ENCODE data around the gene PERCC1.
"Not testable (repeated sequence)": the region's sequence is repeated elsewhere in the genome, so short reads cannot be mapped to it uniquely, and the experiment has no call there.

PERCC1 gene

DNA sequence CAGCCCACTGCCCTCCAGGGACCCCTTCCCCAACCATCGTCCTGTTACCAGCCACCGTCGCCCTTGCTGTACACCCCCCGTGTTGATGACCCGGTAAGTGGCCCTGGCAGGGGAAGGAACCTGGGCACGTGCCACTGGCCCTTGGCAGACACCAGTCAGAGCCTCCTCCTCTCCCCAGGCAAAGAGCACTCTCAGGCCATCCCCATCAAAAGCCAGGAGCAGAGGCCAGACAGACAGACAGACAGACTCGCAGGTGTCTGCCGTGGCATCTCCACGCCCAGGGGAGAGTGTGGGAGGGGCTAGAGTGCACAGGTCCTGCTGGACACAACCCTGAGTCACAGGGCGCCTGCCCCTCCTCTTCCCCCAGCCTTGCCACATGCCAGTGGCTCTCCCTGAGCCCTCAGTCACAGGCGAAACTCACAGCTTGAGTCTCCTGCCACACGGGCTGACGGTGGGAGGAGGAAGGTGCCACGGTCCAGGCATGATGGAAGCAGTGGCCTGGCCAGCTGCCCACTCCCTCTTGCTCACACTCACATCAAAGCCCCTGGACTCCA, 36.2 kb downstream of the PERCC1 start:
- DNase-seq (ENCODE audit: low spot score) (peak; percentile 31), FAIRE-seq (no peak)

DNA sequence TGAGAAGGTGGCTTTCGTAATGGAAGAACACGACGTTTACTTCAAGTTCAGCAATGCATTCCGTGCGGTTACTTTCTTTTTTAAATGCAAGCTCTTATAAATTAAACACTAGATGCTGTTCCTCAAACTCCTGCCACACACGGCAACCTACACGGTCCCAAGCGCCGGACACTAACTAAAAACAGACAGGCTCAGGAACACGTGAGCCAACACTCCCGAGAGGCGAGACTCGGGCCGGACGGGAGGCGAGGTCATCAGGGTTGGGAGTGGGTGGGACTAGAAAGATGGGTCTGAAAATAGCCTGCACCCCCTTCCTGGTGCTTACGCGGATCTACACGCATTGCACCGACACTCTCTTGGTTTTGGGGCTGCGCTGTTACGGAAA, 37.5 kb downstream of the PERCC1 start:
- FAIRE-seq, result no peak

GRCh38 chr16:1469141-1469540, 38.3 kb downstream of the PERCC1 start:
- not testable (repeated sequence) for FAIRE-seq; DNase-seq (ENCODE audit: low spot score)

More for the DNA sequence above, 37.5 kb downstream of the PERCC1 start:
- DNase-seq (ENCODE audit: low spot score), result no peak

DNA sequence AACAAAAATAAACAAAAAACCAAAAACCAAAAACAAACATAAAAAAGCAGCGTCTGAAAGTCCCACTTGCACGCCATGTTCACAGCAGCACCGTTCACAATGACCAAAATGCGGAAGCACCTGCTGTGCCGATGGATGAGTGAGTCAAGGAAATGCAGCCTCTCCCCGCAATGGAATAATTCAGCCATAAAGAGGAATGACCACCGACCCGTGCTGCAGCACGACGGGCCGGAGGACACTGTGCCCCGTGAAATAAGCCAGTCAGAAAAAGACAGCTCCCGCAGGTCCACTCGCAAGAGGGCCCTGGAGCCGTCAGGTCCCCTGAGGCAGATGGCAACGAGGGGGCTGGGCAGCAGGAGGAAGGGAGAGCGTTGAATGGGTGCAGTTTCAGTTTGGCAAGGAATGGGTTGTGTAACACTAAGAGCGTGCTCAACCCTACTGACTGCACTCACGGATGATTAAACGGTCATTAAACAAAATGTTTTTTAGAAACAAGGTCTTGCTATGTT, 38.9 kb downstream of the PERCC1 start:
- DNase-seq (ENCODE audit: low spot score) (no peak), FAIRE-seq (no peak)

- DNase-seq (ENCODE audit: low spot score) (no peak), FAIRE-seq (no peak)
Measured at GRCh38 chr16:1470481-1471251, 39.8 kb downstream of the PERCC1 start.

GRCh38 chr16:1471569-1472194, 40.8 kb downstream of the PERCC1 start:
- DNase-seq (ENCODE audit: low spot score) (no peak), FAIRE-seq (no peak)

DNA sequence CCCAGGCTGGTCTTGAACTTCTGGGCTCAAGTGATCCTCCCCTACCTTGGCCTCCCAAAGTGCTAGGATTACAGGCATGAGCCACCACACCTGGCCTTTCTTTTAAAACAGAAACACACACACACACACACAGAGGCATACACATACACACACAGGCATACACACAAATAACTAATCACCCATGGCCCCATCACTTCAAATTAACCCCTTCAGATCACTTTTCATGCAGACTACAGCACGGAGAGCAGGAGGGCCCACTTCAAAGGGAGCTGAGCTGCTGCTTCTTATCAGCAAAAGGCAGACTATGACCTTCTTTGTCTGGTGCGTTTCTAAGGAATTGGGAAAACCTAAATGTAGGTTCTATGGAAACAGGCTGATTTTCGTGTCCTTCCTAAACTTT, 42.1 kb downstream of the PERCC1 start:
- FAIRE-seq, result no peak
- DNase-seq (ENCODE audit: low spot score), result no peak

DNA sequence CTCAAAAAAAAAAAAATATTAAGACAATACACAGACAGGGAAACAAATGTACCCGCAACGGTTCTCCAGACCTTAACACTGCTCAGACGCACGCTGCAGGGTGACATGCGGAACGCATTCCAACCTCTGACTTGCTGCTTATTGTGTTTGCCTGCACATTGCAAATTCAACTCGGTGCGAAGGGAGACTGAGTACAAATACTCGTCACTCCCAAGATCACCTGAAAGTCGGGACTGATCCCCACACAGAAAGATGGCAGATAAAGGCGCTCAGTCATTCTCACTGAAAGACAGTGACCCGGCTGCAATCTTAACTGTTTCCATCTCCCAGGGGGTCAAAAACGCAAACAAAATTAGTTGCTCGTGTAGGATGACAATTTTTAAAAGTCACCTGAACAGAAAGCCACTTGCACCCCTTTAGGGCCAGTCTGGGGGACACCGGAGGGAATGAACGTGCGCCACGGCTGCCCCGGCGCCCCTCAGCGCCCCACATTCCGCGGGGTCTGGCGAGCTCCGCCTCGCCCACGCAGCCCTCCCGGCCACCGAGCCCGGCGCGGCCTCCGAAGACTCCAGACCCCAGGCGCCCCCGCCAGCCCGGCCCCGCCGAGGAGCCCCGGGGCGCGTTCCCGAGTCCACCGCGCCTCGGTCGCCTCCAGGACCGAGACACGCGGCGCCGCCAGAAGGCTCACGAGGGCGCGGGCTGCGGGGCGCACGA, 43.4 kb downstream of the PERCC1 start:
- FAIRE-seq (no peak), DNase-seq (ENCODE audit: low spot score) (no peak)

- DNase-seq (ENCODE audit: low spot score), result peak; percentile 98
- peak; percentile 94 for FAIRE-seq
Measured at GRCh38 chr16:1474796-1475551, 44.1 kb downstream of the PERCC1 start, which contains the start of gene CLCN7. CLCN7 (minus strand) TSS chr16:1475028; CDS start chr16:1474974, 54 bp downstream.

- DNase-seq (ENCODE audit: low spot score) (no peak), FAIRE-seq (no peak)
Measured at GRCh38 chr16:1475552-1476114, 44.8 kb downstream of the PERCC1 start.

DNA sequence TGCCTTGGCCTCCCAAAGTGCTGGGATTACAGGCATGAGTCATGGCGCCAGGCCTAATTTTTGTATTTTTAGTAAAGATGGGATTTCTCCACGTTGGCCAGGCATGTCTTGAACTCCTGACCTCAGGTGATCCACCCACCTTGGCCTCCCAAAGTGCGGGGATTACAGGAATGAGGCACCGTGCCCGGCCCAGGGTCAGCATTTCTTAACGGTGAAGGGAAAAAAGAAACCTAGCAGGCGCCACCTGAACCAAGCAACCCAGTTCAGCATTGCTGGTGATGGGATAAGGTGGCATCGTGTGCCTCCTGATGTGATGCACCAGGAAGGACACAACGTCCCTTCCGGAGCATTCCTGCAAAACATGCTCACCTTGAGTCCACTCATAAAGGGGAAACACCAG, 46.2 kb downstream of the PERCC1 start:
- DNase-seq (ENCODE audit: low spot score) (no peak), FAIRE-seq (no peak)

- FAIRE-seq, result not testable (repeated sequence)
Measured at GRCh38 chr16:1478937-1479336, 48.1 kb downstream of the PERCC1 start.

GRCh38 chr16:1481906-1482835, 51.3 kb downstream of the PERCC1 start:
- no peak for FAIRE-seq
- no peak for DNase-seq (ENCODE audit: low spot score)

More at GRCh38 chr16:1478937-1479336, 48.1 kb downstream of the PERCC1 start:
- DNase-seq (ENCODE audit: low spot score), result not testable (repeated sequence)
